GM04503 (cell line): Measurements from ENCODE around the gene EYS.
"Not testable (repeated sequence)": the region's sequence is repeated elsewhere in the genome, so short reads cannot be mapped to it uniquely, and the experiment has no call there.

Experiments used
- DNase-seq: peaks from one replicate; pipeline ENCODE4 v3.0.0-alpha.2; 2012; ENCODE audit warnings: low read depth

Gene EYS

GRCh38 chr6:63897952-63898351 lies 1809.1 kb downstream of the EYS start:
- DNase-seq, result no peak

- no peak for DNase-seq
Observed at GRCh38 chr6:63897459-63897858, 1809.6 kb downstream of the EYS start.

GRCh38 chr6:63888416-63888815 lies 1818.6 kb downstream of the EYS start:
- DNase-seq, result no peak

- not testable (repeated sequence) for DNase-seq
Observed at GRCh38 chr6:63887804-63888203, 1819.2 kb downstream of the EYS start.

GRCh38 chr6:63887002-63887751 lies 1819.8 kb downstream of the EYS start:
- no peak for DNase-seq

GRCh38 chr6:63886341-63886740 lies 1820.7 kb downstream of the EYS start:
- no peak for DNase-seq

GRCh38 chr6:63883597-63883996 lies 1823.4 kb downstream of the EYS start:
- DNase-seq, result no peak

- no peak for DNase-seq
Observed at GRCh38 chr6:63882208-63882607, 1824.8 kb downstream of the EYS start.

GRCh38 chr6:63881791-63882190 lies 1825.2 kb downstream of the EYS start:
- no peak for DNase-seq

GRCh38 chr6:63872233-63872632 lies 1834.8 kb downstream of the EYS start:
- DNase-seq, result no peak

- DNase-seq, result no peak
Observed at GRCh38 chr6:63868351-63868750, 1838.7 kb downstream of the EYS start.

GRCh38 chr6:63864671-63865318 lies 1842.2 kb downstream of the EYS start:
- DNase-seq, result no peak

GRCh38 chr6:63864061-63864460 lies 1843.0 kb downstream of the EYS start:
- DNase-seq, result no peak

- no peak for DNase-seq
Observed at GRCh38 chr6:63862486-63863198, 1844.4 kb downstream of the EYS start.

- DNase-seq, result no peak
Observed at GRCh38 chr6:63859528-63859927, 1847.5 kb downstream of the EYS start.

- no peak for DNase-seq
Observed at GRCh38 chr6:63858691-63859090, 1848.3 kb downstream of the EYS start.

GRCh38 chr6:63856271-63856670 lies 1850.8 kb downstream of the EYS start:
- no peak for DNase-seq

- DNase-seq, result peak; percentile 5
Observed at GRCh38 chr6:63844287-63844686, 1862.7 kb downstream of the EYS start.

- DNase-seq, result no peak
Observed at GRCh38 chr6:63839485-63839884, 1867.5 kb downstream of the EYS start.

- not testable (repeated sequence) for DNase-seq
Observed at GRCh38 chr6:63828678-63829077, 1878.3 kb downstream of the EYS start.

- DNase-seq, result no peak
Observed at GRCh38 chr6:63824722-63825121, 1882.3 kb downstream of the EYS start.

GRCh38 chr6:63821442-63821841 lies 1885.6 kb downstream of the EYS start:
- DNase-seq, result no peak

GRCh38 chr6:63819831-63820230 lies 1887.2 kb downstream of the EYS start:
- DNase-seq, result no peak
